K562 (cell line): ENCODE data around the gene ZC3HAV1L.

ENCODE experiments used
- EP300 ChIP-seq: IDR thresholded peaks from 2 replicates; pipeline ENCODE4 v1.6.1; 2012; ENCODE audit warnings: low read length, improper control_type of control experiment
- KLF10 ChIP-seq: fragments of 250-450 bp; sonication (Bioruptor Pico); IDR thresholded peaks from 2 replicates; pipeline ENCODE4 v1.6.1; 2021; ENCODE audit warnings: matching md5 sums
- POLR2A ChIP-seq: fragments of 450-650 bp; conservative IDR thresholded peaks from 2 replicates; pipeline ENCODE4 v1.6.1; 2016
- RCOR1 ChIP-seq, 2 experiments: IDR thresholded peaks; 2 replicates each; pipeline ENCODE4 v1.6.1; 2012; ENCODE audit warnings: low read depth in 2 of 2, low read length in 2 of 2, borderline replicate concordance in 1 of 2, improper control_type of control experiment in 1 of 2
- SRF ChIP-seq, 2 experiments: fragments of 250-450, 450-650 bp in 1 of 2; sonication (Bioruptor Pico) in 1 of 2; sonication (generic) in 1 of 2; formaldehyde crosslinking; IDR thresholded peaks; 2 replicates each; pipeline versions ENCODE4 v1.5.0 to v1.5.1; 2020 to 2022; ENCODE audit warnings: mild to moderate bottlenecking in 1 of 2, missing genetic modification reagents in 1 of 2
- TF ChIP-seq, protein P1 (sequence below), 3 experiments: IDR thresholded peaks in 2 of 3; conservative IDR thresholded peaks in 1 of 3; 2 replicates each; pipeline ENCODE4 v1.5.1; 2011 to 2012; ENCODE audit warnings: low read length in 3 of 3, mild to moderate bottlenecking in 3 of 3, control low read depth in 2 of 3, improper control_type of control experiment in 1 of 3, inconsistent platforms in 1 of 3, low read depth in 1 of 3, mixed read lengths in 1 of 3, moderate library complexity in 1 of 3; ENCODE audit not compliant: insufficient read depth in 2 of 3

DNA sequence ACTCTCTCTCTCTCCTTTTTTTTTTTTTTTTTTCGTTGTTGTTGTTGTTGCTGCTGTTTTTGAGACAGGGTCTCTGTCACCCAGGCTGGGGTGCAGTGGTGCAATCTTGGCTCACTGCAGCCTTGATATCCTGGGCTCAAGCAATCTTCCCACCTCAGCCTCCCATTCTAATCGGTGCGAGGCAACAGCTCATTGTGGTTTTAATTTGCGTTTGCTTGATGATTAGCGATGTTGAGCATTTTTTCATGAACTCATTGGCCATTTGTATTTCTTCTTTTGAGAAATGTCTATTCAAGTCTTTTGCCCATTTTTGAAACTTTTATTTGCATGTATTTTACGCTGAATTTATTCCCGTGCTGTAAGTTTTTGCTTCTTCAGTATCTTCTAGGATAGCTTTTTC is 13.3 kb upstream of the ZC3HAV1L start:
- TF ChIP-seq RCOR1 (IDR thresholded peaks at IDR 0.05; ENCODE audit: borderline replicate concordance in 1 of 2, low read depth in 2 of 2, low read length in 2 of 2) = no peak
- no peak for TF ChIP-seq EP300
- no peak for TF ChIP-seq POLR2A
- TF ChIP-seq, protein P1, sequence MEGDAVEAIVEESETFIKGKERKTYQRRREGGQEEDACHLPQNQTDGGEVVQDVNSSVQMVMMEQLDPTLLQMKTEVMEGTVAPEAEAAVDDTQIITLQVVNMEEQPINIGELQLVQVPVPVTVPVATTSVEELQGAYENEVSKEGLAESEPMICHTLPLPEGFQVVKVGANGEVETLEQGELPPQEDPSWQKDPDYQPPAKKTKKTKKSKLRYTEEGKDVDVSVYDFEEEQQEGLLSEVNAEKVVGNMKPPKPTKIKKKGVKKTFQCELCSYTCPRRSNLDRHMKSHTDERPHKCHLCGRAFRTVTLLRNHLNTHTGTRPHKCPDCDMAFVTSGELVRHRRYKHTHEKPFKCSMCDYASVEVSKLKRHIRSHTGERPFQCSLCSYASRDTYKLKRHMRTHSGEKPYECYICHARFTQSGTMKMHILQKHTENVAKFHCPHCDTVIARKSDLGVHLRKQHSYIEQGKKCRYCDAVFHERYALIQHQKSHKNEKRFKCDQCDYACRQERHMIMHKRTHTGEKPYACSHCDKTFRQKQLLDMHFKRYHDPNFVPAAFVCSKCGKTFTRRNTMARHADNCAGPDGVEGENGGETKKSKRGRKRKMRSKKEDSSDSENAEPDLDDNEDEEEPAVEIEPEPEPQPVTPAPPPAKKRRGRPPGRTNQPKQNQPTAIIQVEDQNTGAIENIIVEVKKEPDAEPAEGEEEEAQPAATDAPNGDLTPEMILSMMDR (IDR thresholded peaks at IDR 0.05 in 2 of 3, conservative IDR thresholded peaks at IDR 0.05 in 1 of 3; ENCODE audit: insufficient read depth in 2 of 3, low read depth in 1 of 3, low read length in 3 of 3) = no peak
- TF ChIP-seq KLF10 (CRISPR knock-in tag) = no peak
- TF ChIP-seq SRF (CRISPR knock-in tag; IDR thresholded peaks at IDR 0.05) = no peak
